Thyroid gland (tissue), 4 donors: ENCODE measurements around the gene HMGN2.

Source experiments
- POLR2A ChIP-seq, 2 donors: fragments of 450-650 bp; IDR thresholded peaks; one replicate each; pipeline ENCODE4 v1.6.1; 2017; ENCODE audit warnings: antibody characterized with exemption in 2 of 2, mild to moderate bottlenecking in 2 of 2, moderate library complexity in 1 of 2
- TF ChIP-seq, protein P1 (sequence below), 6 experiments: fragments of 200-600 bp in 3 of 6; fragments of 450-650 bp in 3 of 6; sonication (generic) in 3 of 6; IDR thresholded peaks; one replicate each; pipeline ENCODE4 v1.5.1; 2016 to 2019; ENCODE audit warnings: antibody characterized with exemption in 6 of 6, mild to moderate bottlenecking in 2 of 6, inconsistent platforms in 1 of 6, moderate library complexity in 1 of 6

DNA sequence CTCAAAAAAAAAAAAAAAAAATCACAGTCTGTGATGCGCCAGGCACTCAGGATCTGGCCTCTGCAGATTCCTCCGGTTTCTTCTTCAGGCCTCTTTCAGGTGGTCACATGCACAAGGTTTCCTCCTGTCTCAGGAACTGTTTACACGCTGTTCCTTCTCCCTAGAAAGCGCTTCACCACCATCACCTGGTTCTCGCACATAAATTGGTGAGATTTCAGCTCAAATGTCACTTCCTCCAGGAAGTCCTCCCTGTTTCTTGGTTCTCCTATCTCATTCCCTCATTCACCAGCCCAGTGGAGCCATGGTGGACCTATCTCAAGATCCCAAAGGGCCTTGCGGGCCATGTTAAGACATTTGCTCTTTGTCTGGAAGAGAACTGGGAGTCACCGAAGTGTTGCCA is 26.7 kb downstream of the HMGN2 start:
- TF ChIP-seq, protein P1, sequence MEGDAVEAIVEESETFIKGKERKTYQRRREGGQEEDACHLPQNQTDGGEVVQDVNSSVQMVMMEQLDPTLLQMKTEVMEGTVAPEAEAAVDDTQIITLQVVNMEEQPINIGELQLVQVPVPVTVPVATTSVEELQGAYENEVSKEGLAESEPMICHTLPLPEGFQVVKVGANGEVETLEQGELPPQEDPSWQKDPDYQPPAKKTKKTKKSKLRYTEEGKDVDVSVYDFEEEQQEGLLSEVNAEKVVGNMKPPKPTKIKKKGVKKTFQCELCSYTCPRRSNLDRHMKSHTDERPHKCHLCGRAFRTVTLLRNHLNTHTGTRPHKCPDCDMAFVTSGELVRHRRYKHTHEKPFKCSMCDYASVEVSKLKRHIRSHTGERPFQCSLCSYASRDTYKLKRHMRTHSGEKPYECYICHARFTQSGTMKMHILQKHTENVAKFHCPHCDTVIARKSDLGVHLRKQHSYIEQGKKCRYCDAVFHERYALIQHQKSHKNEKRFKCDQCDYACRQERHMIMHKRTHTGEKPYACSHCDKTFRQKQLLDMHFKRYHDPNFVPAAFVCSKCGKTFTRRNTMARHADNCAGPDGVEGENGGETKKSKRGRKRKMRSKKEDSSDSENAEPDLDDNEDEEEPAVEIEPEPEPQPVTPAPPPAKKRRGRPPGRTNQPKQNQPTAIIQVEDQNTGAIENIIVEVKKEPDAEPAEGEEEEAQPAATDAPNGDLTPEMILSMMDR (IDR thresholded peaks at IDR 0.05), result no peak
- TF ChIP-seq POLR2A (IDR thresholded peaks at IDR 0.05), result no peak
